ENCODE measurements around the gene CRACR2B. TPM values are rescaled to one million over a fixed set of nuclear protein-coding genes. Genes with fewer than 3 reads are reported as not detected.

Gene CRACR2B
- total RNA-seq, 2 experiments from 2014 or later, result 0.33 TPM; not detected in 1

DNA sequence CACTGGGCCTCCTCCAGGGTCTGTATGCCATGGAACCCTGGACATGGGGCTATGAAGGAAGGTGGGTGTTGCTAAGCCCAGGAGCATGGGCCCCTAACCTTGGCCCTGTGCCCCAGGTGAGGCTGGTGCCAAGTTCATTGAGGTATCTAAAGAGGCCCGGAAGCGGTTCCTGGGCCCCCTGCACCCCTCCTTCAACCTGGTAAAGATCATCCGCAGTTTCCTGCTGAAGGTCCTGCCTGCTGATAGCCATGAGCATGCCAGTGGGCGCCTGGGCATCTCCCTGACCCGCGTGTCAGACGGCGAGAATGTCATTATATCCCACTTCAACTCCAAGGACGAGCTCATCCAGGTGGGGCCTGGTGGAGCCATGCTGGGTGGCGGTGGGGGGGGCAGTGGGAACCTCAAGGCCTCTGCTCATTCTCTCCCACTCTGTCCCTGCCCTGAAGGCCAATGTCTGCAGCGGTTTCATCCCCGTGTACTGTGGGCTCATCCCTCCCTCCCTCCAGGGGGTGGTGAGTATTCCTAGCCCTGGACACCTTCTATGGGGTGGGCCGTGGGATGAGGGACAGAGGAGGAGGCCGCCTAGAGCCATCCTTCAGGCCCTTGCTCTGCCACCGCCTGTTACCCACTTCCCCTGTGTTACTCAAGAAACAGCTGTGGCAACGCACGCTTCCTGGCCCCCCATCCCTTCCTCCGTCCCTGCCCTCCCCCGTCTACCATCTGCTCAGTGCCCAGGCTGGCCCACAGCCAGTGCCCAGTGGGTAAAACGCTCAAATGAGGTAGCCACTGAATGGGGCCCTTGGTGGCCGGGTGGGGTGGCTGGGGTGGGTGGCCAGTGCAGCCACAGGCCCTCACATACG, 6.0 kb upstream of the CRACR2B start:
- H3K27ac Mint-ChIP-seq, result peak overlapping the region; percentile 92
- peaks cover 37% of the 10 kb centered on the region for H3K36me3 Mint-ChIP-seq (ENCODE audit: low read depth)
- ATAC-seq (ENCODE audit: poor library complexity) (no peak), DNase-seq (peak in 1 of 14 experiments; percentile 6)
- H3K4me3 Mint-ChIP-seq, result peak overlapping the region; percentile 54
- Histone ChIP-seq H3K27ac (ENCODE audit: low read depth in 1 of 2, low read length in 2 of 2) (no peak overlapping the region), H3K9me3 (ENCODE audit: control insufficient read depth in 1 of 2, insufficient read depth in 1 of 2, low read length in 2 of 2) (peaks cover 0 to 6% of the 10 kb centered on the region in 2 experiments), H3K4me1 (ENCODE audit: insufficient read depth, low read length) (peaks cover 41% of the 10 kb centered on the region), H3K36me3 (ENCODE audit: insufficient read depth, low read length) (peaks cover 34% of the 10 kb centered on the region), H3K27me3 (ENCODE audit: control insufficient read depth in 1 of 2, insufficient read depth in 2 of 2, low read length in 2 of 2) (peaks cover 0 to 4% of the 10 kb centered on the region in 2 experiments), H3K4me3 (ENCODE audit: low read length) (no peak overlapping the region)
- H3K4me1 Mint-ChIP-seq (ENCODE audit: low read depth), result peaks cover 15% of the 10 kb centered on the region
- POLR2A ChIA-PET, result interaction anchor here (2.3 to 6.1 kb wide), 2 partner anchors 10 to 12 kb away, joined by 7 to 115 read pairs; partner anchors contain the start of genes CD151, CRACR2B and RPLP2
- H3K9me3 Mint-ChIP-seq, result no peaks in the 10 kb centered on the region
- TF ChIP-seq, protein P1, sequence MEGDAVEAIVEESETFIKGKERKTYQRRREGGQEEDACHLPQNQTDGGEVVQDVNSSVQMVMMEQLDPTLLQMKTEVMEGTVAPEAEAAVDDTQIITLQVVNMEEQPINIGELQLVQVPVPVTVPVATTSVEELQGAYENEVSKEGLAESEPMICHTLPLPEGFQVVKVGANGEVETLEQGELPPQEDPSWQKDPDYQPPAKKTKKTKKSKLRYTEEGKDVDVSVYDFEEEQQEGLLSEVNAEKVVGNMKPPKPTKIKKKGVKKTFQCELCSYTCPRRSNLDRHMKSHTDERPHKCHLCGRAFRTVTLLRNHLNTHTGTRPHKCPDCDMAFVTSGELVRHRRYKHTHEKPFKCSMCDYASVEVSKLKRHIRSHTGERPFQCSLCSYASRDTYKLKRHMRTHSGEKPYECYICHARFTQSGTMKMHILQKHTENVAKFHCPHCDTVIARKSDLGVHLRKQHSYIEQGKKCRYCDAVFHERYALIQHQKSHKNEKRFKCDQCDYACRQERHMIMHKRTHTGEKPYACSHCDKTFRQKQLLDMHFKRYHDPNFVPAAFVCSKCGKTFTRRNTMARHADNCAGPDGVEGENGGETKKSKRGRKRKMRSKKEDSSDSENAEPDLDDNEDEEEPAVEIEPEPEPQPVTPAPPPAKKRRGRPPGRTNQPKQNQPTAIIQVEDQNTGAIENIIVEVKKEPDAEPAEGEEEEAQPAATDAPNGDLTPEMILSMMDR (IDR thresholded peaks at IDR 0.05), result no peak
- intact Hi-C loops (cut with DNase I, micrococcal nuclease), result no loop called here
- peaks cover 4% of the 10 kb centered on the region for H3K27me3 Mint-ChIP-seq
- CTCF ChIA-PET, result no interaction called here

DNA sequence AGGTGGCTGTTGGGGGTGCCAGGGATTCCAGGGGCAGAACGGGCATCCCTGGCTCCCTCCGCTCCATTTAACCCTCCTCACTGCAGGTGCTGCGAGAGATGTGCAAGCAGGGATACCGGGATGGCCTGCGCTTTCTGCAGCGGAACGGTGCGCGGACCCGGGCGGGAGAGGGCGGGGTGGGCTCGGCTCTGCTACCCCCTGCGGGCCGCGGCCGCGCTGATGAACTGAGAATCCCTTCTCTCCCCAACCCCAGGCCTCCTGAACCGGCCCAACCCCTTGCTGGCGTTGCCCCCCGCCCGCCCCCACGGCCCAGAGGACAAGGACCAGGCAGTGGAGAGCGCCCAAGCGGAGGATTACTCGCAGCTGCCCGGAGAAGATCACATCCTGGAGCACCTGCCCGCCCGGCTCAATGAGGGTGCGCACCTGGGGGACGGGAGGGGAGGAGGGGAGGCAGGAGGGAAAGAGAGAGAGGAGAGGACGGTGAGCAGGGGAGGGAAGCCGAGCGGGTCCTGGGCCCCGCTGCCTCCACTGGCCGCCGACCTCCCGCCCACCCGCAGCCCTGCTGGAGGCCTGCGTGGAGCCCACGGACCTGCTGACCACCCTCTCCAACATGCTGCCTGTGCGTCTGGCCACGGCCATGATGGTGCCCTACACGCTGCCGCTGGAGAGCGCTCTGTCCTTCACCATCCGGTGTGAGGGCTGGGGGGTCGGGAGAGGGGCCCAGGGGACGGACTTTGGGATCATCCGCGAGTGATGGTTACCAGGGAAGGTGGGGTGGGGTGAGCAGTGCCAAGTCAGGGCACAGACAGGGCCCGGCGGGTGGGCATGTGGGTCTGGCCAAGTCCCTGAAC, 4.1 kb upstream of the CRACR2B start:
- peaks cover 26% of the 10 kb centered on the region for H3K4me1 Mint-ChIP-seq (ENCODE audit: low read depth)
- no peak for ATAC-seq (ENCODE audit: poor library complexity)
- peaks cover 18% of the 10 kb centered on the region for H3K27me3 Mint-ChIP-seq
- peaks cover 34% of the 10 kb centered on the region for H3K36me3 ChIP-seq (ENCODE audit: insufficient read depth, low read length)
- no peak overlapping the region for H3K27ac Mint-ChIP-seq
- H3K4me3 ChIP-seq (ENCODE audit: low read length), result no peak overlapping the region
- peaks cover 37% of the 10 kb centered on the region for H3K36me3 Mint-ChIP-seq (ENCODE audit: low read depth)
- TF ChIP-seq, protein P1 (IDR thresholded peaks at IDR 0.05), result no peak
- no peak for DNase-seq
- intact Hi-C loops (cut with DNase I, micrococcal nuclease), result no loop called here
- POLR2A ChIA-PET, result interaction anchor here (2.3 kb wide), 1 partner anchor 14 kb away, joined by 7 read pairs; the partner anchor contains the start of gene RPLP2
- CTCF ChIA-PET, result no interaction called here
- H3K9me3 Mint-ChIP-seq, result no peaks in the 10 kb centered on the region
- peak overlapping the region; percentile 38 for H3K4me3 Mint-ChIP-seq
- peaks cover 14 to 19% of the 10 kb centered on the region in 2 experiments for H3K27me3 ChIP-seq (ENCODE audit: control insufficient read depth in 1 of 2, insufficient read depth in 2 of 2, low read length in 2 of 2)
- no peak overlapping the region for H3K27ac ChIP-seq (ENCODE audit: low read depth in 1 of 2, low read length in 2 of 2)
- H3K4me1 ChIP-seq (ENCODE audit: insufficient read depth, low read length), result peaks cover 52% of the 10 kb centered on the region
- H3K9me3 ChIP-seq (ENCODE audit: control insufficient read depth in 1 of 2, insufficient read depth in 1 of 2, low read length in 2 of 2), result peaks cover 0 to 16% of the 10 kb centered on the region in 2 experiments

DNA sequence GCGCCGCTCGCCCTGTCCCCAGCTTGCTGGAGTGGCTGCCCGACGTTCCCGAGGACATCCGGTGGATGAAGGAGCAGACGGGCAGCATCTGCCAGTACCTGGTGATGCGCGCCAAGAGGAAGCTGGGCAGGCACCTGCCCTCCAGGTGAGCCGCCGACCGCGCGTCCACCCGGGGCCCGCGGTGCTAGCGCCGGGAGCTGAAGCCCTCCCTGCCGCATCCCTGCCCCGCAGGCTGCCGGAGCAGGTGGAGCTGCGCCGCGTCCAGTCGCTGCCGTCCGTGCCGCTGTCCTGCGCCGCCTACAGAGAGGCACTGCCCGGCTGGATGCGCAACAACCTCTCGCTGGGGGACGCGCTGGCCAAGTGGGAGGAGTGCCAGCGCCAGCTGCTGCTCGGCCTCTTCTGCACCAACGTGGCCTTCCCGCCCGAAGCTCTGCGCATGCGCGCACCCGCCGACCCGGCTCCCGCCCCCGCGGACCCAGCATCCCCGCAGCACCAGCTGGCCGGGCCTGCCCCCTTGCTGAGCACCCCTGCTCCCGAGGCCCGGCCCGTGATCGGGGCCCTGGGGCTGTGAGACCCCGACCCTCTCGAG, 3.3 kb upstream of the CRACR2B start:
- TF ChIP-seq, protein P1 (IDR thresholded peaks at IDR 0.05), result no peak

More for the DNA sequence above, 3.3 kb upstream of the CRACR2B start:
- peaks cover 25% of the 10 kb centered on the region for H3K27me3 Mint-ChIP-seq
- H3K36me3 Mint-ChIP-seq (ENCODE audit: low read depth), result peaks cover 37% of the 10 kb centered on the region
- Histone ChIP-seq H3K4me3 (ENCODE audit: low read length) (no peak overlapping the region), H3K27me3 (ENCODE audit: control insufficient read depth in 1 of 2, insufficient read depth in 2 of 2, low read length in 2 of 2) (peaks cover 21 to 26% of the 10 kb centered on the region in 2 experiments), H3K27ac (ENCODE audit: low read depth in 1 of 2, low read length in 2 of 2) (no peak overlapping the region), H3K36me3 (ENCODE audit: insufficient read depth, low read length) (peaks cover 34% of the 10 kb centered on the region), H3K9me3 (ENCODE audit: control insufficient read depth in 1 of 2, insufficient read depth in 1 of 2, low read length in 2 of 2) (peaks cover 0 to 21% of the 10 kb centered on the region in 2 experiments), H3K4me1 (ENCODE audit: insufficient read depth, low read length) (peaks cover 54% of the 10 kb centered on the region)
- H3K4me1 Mint-ChIP-seq (ENCODE audit: low read depth), result peaks cover 26% of the 10 kb centered on the region
- H3K4me3 Mint-ChIP-seq, result no peak overlapping the region
- no peaks in the 10 kb centered on the region for H3K9me3 Mint-ChIP-seq
- intact Hi-C loops (cut with DNase I, micrococcal nuclease), result no loop called here
- POLR2A ChIA-PET, result no interaction called here
- DNase-seq (no peak), ATAC-seq (ENCODE audit: poor library complexity) (no peak)
- CTCF ChIA-PET, result no interaction called here
- H3K27ac Mint-ChIP-seq, result no peak overlapping the region
